Heart left ventricle (tissue), 16 donors: Measurements from ENCODE around the gene CNIH2. TPM values are rescaled to one million over a fixed set of nuclear protein-coding genes. Genes with fewer than 3 reads are reported as not detected.
A peak's percentile ranks its signal among the peaks of the same experiment; 100 is the strongest.

ENCODE experiments used
- ATAC-seq, 4 donors: fragments of 200-7000 bp; cut with Tn5 transposase; one replicate each; pipeline ENCODE4 v1.9.1; 2020 to 2022; ENCODE audit warnings: moderate library complexity in 4 of 4, mild to moderate bottlenecking in 3 of 4, moderate number of reproducible peaks in 1 of 4
- DNase-seq, 5 donors: peaks; one replicate each; pipeline ENCODE4 v3.0.0-alpha.2; 2020
- H3K27ac ChIP-seq, 12 donors: fragments of 200-600 bp; sonication (generic) in 4 of 12; one replicate each; pipeline versions ENCODE4 v1.5.0 to v1.8.0; 2016 to 2022; ENCODE audit warnings: mild to moderate bottlenecking in 2 of 12
- H3K27me3 ChIP-seq, 9 donors: fragments of 200-600 bp; sonication (generic) in 2 of 9; one replicate each; pipeline versions ENCODE4 v1.5.1 to v1.8.0; 2016 to 2022; ENCODE audit warnings: mild to moderate bottlenecking in 3 of 9
- H3K36me3 ChIP-seq, 9 donors: fragments of 200-600 bp; sonication (generic) in 2 of 9; one replicate each; pipeline versions ENCODE4 v1.5.0 to v1.8.0; 2018 to 2022; ENCODE audit warnings: mild to moderate bottlenecking in 2 of 9
- H3K4me1 ChIP-seq, 12 donors: fragments of 200-600 bp; sonication (generic) in 4 of 12; one replicate each; pipeline versions ENCODE4 v1.5.0 to v1.8.0; 2016 to 2022; ENCODE audit warnings: mild to moderate bottlenecking in 3 of 12
- H3K4me3 ChIP-seq, 12 donors: fragments of 200-600 bp; sonication (generic) in 4 of 12; one replicate each; pipeline versions ENCODE4 v1.5.0 to v1.8.0; 2017 to 2022; ENCODE audit warnings: mild to moderate bottlenecking in 9 of 12, moderate library complexity in 4 of 12
- H3K9me3 ChIP-seq, 12 donors: fragments of 200-600 bp; sonication (generic) in 4 of 12; one replicate each; pipeline versions ENCODE4 v1.5.0 to v1.8.0; 2016 to 2022; ENCODE audit warnings: mild to moderate bottlenecking in 1 of 12
- CTCF ChIP-seq, 12 donors: fragments of 200-600 bp; sonication (generic) in 4 of 12; IDR thresholded peaks; one replicate each; pipeline versions ENCODE4 v1.5.0 to v1.8.0; 2018 to 2022; ENCODE audit warnings: antibody characterized with exemption in 12 of 12, mild to moderate bottlenecking in 5 of 12
- POLR2A ChIP-seq, 2 donors: fragments of 450-650 bp; IDR thresholded peaks; one replicate each; pipeline ENCODE4 v1.6.1; 2017; ENCODE audit warnings: antibody characterized with exemption in 2 of 2, mild to moderate bottlenecking in 2 of 2, moderate library complexity in 2 of 2
- WGBS, 4 donors: extraction: QIAGEN DNeasy Blood & Tissue Kit in 2 of 4; methylation state at CpG; one replicate each; pipeline versions ENCODE4 v1.1.5 to v1.1.7; 2013 to 2018; 5-methylcytosine and 5-hydroxymethylcytosine counted together
- intact Hi-C, 10 donors: fragments of 100-400 bp; cut with DNase I; formaldehyde crosslinking; loops; one replicate each; pipeline versions ENCODE4 v1.11.1 to v1.14.2; 2022
- polyA plus RNA-seq, 2 donors: library from polyadenylated mRNA; stranded (reverse); fragments of 200-250 nt; gene quantifications; one replicate each; pipeline ENCODE4 v1.2.3, GENCODE V29; 2013
- total RNA-seq, 9 donors: library from RNA; depleted of rRNA in 2 of 9; stranded (reverse); fragments of >200 nt in 2 of 9; fragmentation: NEBNext Ultra II Directional in 3 of 9; extraction: Animal tissue kit (Norgen Biotek cat#: 25700) in 3 of 9; gene quantifications; one replicate each; pipeline versions ENCODE4 v1.1.0 to v1.2.4, GENCODE V29; 2016 to 2023
- donor health status: ischemic (EF 13 %, LVEDD 7.1; RV severe dilation, severe dysfunction).
- donor health status: healthy with polysubstance abuse.
- donor health status: DM: no; HTN: yes; CAD: no.
- donor health status: DM: no; HTN: no; CAD: no.
- donor health status: ischemic (EF 25% LVEDD 6.9; RV normal size, moderate dysfunction).
- donor health status: ischemic (EF 25% LVEDD 5.7; RV mildly dilated, moderate dysfunction).
- donor health status: healthy.
- donor health status: DM: yes; HTN: yes; CAD: no.
- donor health status: ischemic (EF 35%, LVEDD 5.7; RV mildly dilated, moderate dysfunction).
- donor health status: nonischemic (EF 11% LVEDD 7.7; RV severe dilation, severe dysfunction).
- donor health status: DM: yes; HTN: yes; CAD: no.
- donor health status: PGD.
- donor health status: ischemic (EF 29% LVEDD 5.4; RV normal size, mild dysfunction).
- donor health status: nonischemic (EF 23%, LVEDD 6.1; RV moderate dilation, normal function).

Gene CNIH2
- total and polyA plus RNA-seq, 11 donors, result 0.08 to 0.40 (median 0.25) TPM; not detected in 8

GRCh38 chr11:66292543-66293332 lies 14.8 kb downstream of the CNIH2 start:
- TF ChIP-seq POLR2A (IDR thresholded peaks at IDR 0.05) (no peak), CTCF (IDR thresholded peaks at IDR 0.05) (no peak)
- Histone ChIP-seq H3K27me3 (peaks cover 6 to 42% (median 26%) of the 10 kb centered on the region in 9 donors), H3K9me3 (no peaks in the 10 kb centered on the region), H3K4me3 (peak overlapping the region in 2 of 12 donors; percentile 49 to 54), H3K4me1 (peaks cover 0 to 30% (median 15%) of the 10 kb centered on the region in 12 donors), H3K36me3 (no peaks in the 10 kb centered on the region), H3K27ac (no peak overlapping the region)
- no peak for ATAC-seq
- intact Hi-C loops, result loop anchor here in 1 of 10 donors (5.0 kb wide), 1 partner anchor 45 kb away; the partner anchor contains the start of gene RIN1
- WGBS, 4 donors, result 53 to 60% (median 54%) methylated on average over 15 to 17 of the region's 17 CpGs
- DNase-seq, result no peak

GRCh38 chr11:66293352-66293751 lies 15.4 kb downstream of the CNIH2 start:
- DNase-seq (no peak), ATAC-seq (no peak)
- Histone ChIP-seq H3K4me1 (peaks cover 0 to 23% (median 9%) of the 10 kb centered on the region in 12 donors), H3K4me3 (no peak overlapping the region), H3K36me3 (no peaks in the 10 kb centered on the region), H3K9me3 (no peaks in the 10 kb centered on the region), H3K27ac (no peak overlapping the region), H3K27me3 (peaks cover 6 to 42% (median 26%) of the 10 kb centered on the region in 9 donors)
- TF ChIP-seq CTCF (IDR thresholded peaks at IDR 0.05) (no peak), POLR2A (IDR thresholded peaks at IDR 0.05) (no peak)
- intact Hi-C loops, result loop anchor here in 1 of 10 donors (5.0 kb wide), 1 partner anchor 44 kb away; the partner anchor contains the start of gene RIN1
- WGBS, 4 donors, result 69 to 77% (median 71%) methylated on average over 4 of the region's 4 CpGs

GRCh38 chr11:66293777-66294625 lies 16.0 kb downstream of the CNIH2 start:
- no peak overlapping the region for H3K27ac ChIP-seq
- H3K4me3 ChIP-seq, result no peak overlapping the region
- peaks cover 0 to 22% (median 8%) of the 10 kb centered on the region in 12 donors for H3K4me1 ChIP-seq
- no peak for ATAC-seq
- H3K9me3 ChIP-seq, result no peaks in the 10 kb centered on the region
- no peaks in the 10 kb centered on the region for H3K36me3 ChIP-seq
- H3K27me3 ChIP-seq, result peaks cover 6 to 42% (median 26%) of the 10 kb centered on the region in 9 donors
- no peak for TF ChIP-seq CTCF (IDR thresholded peaks at IDR 0.05)
- no peak for TF ChIP-seq POLR2A (IDR thresholded peaks at IDR 0.05)
- no peak for DNase-seq
- intact Hi-C loops, result loop anchor here in 1 of 10 donors (5.0 kb wide), 1 partner anchor 43 kb away; the partner anchor contains the start of gene RIN1
- 75 to 84% (median 81%) methylated on average over 18 to 30 of the region's 30 CpGs for WGBS, 4 donors
